Measurements from ENCODE around the gene SLC6A12. TPM values are rescaled to one million over a fixed set of nuclear protein-coding genes. Genes with fewer than 3 reads are reported as not detected.

SLC6A12 gene
- total RNA-seq, 1 experiment from 2014 or later = 0.17 TPM

GRCh38 chr12:218728-219590 is 5.0 kb upstream of the SLC6A12 start:
- Histone ChIP-seq H2BK120ac (ENCODE audit: low read depth, low read length, poor library complexity, severe bottlenecking) (no peak overlapping the region), H4K5ac (ENCODE audit: insufficient read length, low read depth, low read length) (no peak overlapping the region), H3K79me2 (ENCODE audit: insufficient read depth, low read length) (no peaks in the 10 kb centered on the region), H2AK5ac (ENCODE audit: insufficient read length, low read length) (no peak overlapping the region), H4K8ac (replicated peaks; ENCODE audit: insufficient read length, low read depth, low read length) (no peak overlapping the region), H3K23ac (ENCODE audit: insufficient read length, low read depth, low read length) (no peak overlapping the region), H3K4ac (ENCODE audit: low read depth, low read length) (no peak overlapping the region), H2AFZ (ENCODE audit: low read length) (no peak overlapping the region), H3K23me2 (ENCODE audit: insufficient read length, low read depth, low read length, poor library complexity, severe bottlenecking) (peaks cover 3% of the 10 kb centered on the region), H2BK15ac (ENCODE audit: low read depth, low read length) (no peak overlapping the region), H3K4me2 (ENCODE audit: insufficient read depth, insufficient read length, low read length) (no peak overlapping the region), H3K4me1 (ENCODE audit: insufficient read depth, low read length) (0 out of 2 replicates have a peak, but pooled peaks cover 3% of the 10 kb centered on the region), H3T11ph (ENCODE audit: low read length) (no peak overlapping the region), H2BK12ac (ENCODE audit: insufficient read length, low read depth, low read length) (no peak overlapping the region), H3K56ac (ENCODE audit: insufficient read length, low read depth, low read length) (no peak overlapping the region), H3K18ac (ENCODE audit: insufficient read length, low read depth, low read length) (no peak overlapping the region), H3K79me1 (ENCODE audit: insufficient read depth, low read depth, low read length, poor library complexity, severe bottlenecking) (no peaks in the 10 kb centered on the region), H3K14ac (ENCODE audit: insufficient read depth, low read length) (no peak overlapping the region), H3K9me3 (ENCODE audit: control insufficient read depth, low read depth, low read length) (no peaks in the 10 kb centered on the region), H3K27ac (ENCODE audit: insufficient read length, low read depth, low read length) (no peak overlapping the region), H2BK20ac (ENCODE audit: low read depth, low read length, poor library complexity, severe bottlenecking) (no peak overlapping the region), H4K91ac (ENCODE audit: insufficient read length, low read depth, low read length) (no peak overlapping the region), H3K9ac (ENCODE audit: extremely low read depth, insufficient read length, low read length) (no peak overlapping the region), H4K20me1 (ENCODE audit: control insufficient read depth, insufficient read depth, insufficient read length) (no peaks in the 10 kb centered on the region), H3K27me3 (ENCODE audit: insufficient read depth, low read length) (no peaks in the 10 kb centered on the region), H2BK5ac (ENCODE audit: insufficient read length, low read length) (no peak overlapping the region)
- no peaks in the 10 kb centered on the region for H3K36me3 Mint-ChIP-seq (ENCODE audit: insufficient read depth in 1 of 3, low read depth in 3 of 3)
- peaks cover 51% of the 10 kb centered on the region for H3K27me3 Mint-ChIP-seq (ENCODE audit: low read depth)
- TF ChIP-seq, protein P1, sequence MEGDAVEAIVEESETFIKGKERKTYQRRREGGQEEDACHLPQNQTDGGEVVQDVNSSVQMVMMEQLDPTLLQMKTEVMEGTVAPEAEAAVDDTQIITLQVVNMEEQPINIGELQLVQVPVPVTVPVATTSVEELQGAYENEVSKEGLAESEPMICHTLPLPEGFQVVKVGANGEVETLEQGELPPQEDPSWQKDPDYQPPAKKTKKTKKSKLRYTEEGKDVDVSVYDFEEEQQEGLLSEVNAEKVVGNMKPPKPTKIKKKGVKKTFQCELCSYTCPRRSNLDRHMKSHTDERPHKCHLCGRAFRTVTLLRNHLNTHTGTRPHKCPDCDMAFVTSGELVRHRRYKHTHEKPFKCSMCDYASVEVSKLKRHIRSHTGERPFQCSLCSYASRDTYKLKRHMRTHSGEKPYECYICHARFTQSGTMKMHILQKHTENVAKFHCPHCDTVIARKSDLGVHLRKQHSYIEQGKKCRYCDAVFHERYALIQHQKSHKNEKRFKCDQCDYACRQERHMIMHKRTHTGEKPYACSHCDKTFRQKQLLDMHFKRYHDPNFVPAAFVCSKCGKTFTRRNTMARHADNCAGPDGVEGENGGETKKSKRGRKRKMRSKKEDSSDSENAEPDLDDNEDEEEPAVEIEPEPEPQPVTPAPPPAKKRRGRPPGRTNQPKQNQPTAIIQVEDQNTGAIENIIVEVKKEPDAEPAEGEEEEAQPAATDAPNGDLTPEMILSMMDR (conservative IDR thresholded peaks at IDR 0.05) = no peak
- peaks cover 6 to 16% of the 10 kb centered on the region in 2 experiments for H3K4me1 Mint-ChIP-seq
- no peak overlapping the region for H3K4me3 Mint-ChIP-seq
- H3K27ac Mint-ChIP-seq = no peak overlapping the region
- DNase-seq = no peak
- no CpG with 5 or more reads among the region's 30 CpGs for WGBS (ENCODE audit: extremely low coverage, insufficient read length, low lambda C conversion rate)
- no peaks in the 10 kb centered on the region for H3K9me3 Mint-ChIP-seq
